B cell (primary cell): ENCODE data around the gene PDE4A.

Experiments
- EZH2 ChIP-seq: IDR thresholded peaks from 2 replicates; pipeline ENCODE4 v1.6.1; 2012; ENCODE audit warnings: borderline replicate concordance, low read depth, mild to moderate bottlenecking, moderate library complexity, low read length; ENCODE audit not compliant: insufficient read depth, poor library complexity, severe bottlenecking
- TF ChIP-seq, protein P1 (sequence below): fragments of 200-600 bp; IDR thresholded peaks from one replicate; pipeline ENCODE4 v1.8.0; 2022; ENCODE audit warnings: antibody characterized with exemption, mild to moderate bottlenecking

DNA sequence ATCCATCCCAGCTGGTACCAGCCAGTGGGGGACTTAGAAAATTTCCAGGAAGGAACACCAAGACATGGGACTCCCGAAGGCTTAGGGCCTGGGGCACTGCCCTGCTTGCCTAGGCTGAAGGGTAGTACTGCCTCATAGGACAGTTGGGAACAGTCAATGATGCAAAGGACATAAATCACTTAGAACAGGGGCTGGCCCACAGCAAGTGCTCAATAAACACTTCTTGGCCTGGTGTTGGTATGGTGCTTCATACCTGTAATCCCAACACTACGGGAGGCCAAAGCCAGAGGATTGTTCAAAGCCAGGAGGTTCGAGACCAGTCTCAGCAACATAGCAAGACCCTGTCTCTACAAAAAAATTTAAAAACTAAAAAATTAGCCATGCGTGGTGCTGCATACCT is 77.0 kb downstream of the PDE4A start:
- TF ChIP-seq, protein P1, sequence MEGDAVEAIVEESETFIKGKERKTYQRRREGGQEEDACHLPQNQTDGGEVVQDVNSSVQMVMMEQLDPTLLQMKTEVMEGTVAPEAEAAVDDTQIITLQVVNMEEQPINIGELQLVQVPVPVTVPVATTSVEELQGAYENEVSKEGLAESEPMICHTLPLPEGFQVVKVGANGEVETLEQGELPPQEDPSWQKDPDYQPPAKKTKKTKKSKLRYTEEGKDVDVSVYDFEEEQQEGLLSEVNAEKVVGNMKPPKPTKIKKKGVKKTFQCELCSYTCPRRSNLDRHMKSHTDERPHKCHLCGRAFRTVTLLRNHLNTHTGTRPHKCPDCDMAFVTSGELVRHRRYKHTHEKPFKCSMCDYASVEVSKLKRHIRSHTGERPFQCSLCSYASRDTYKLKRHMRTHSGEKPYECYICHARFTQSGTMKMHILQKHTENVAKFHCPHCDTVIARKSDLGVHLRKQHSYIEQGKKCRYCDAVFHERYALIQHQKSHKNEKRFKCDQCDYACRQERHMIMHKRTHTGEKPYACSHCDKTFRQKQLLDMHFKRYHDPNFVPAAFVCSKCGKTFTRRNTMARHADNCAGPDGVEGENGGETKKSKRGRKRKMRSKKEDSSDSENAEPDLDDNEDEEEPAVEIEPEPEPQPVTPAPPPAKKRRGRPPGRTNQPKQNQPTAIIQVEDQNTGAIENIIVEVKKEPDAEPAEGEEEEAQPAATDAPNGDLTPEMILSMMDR, result no peak
- TF ChIP-seq EZH2, result no peak
